HG02885 (cell line): ENCODE results near the gene WNT9B.

Experiments
- ATAC-seq: cut with Tn5 transposase; IDR thresholded peaks from one replicate; pipeline ENCODE4 v1.9.1; 2021; ENCODE audit warnings: mild to moderate bottlenecking; ENCODE audit not compliant: unreplicated experiment, poor library complexity

Gene WNT9B

GRCh38 chr17:46851029-46851741 lies at the start of gene WNT9B:
TSS of gene WNT9B (plus strand) at chr17:46851583. CDS start at chr17:46851639, 56 bp downstream.
- no peak for ATAC-seq

- no peak for ATAC-seq
These were observed 48.6 kb upstream of the WNT9B start for GRCh38 chr17:46802800-46803199.

- no peak for ATAC-seq
These were observed 47.8 kb upstream of the WNT9B start for GRCh38 chr17:46803544-46803943.

DNA sequence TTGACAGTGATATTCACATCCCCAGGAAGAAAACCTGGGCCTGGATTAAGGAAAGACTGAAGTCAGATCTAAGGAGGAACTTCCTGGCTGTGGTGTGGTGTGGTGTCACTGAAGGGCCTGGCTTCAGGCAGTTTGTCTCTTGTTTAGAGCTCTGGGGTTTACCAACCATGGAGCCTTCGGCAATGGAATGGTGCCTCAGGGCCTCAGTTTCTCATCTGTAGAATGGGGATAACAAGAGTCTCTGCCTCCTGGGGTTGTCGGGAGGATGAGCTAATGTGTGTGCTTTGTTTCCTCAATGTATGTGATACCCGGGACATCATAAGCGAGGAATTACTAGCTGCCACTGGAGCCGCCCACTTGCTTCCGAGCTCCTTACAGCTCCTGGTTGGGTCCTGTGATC lies 45.6 kb upstream of the WNT9B start:
- ATAC-seq: no peak

- ATAC-seq: no peak
These were observed 42.2 kb upstream of the WNT9B start for GRCh38 chr17:46809110-46809571.

DNA sequence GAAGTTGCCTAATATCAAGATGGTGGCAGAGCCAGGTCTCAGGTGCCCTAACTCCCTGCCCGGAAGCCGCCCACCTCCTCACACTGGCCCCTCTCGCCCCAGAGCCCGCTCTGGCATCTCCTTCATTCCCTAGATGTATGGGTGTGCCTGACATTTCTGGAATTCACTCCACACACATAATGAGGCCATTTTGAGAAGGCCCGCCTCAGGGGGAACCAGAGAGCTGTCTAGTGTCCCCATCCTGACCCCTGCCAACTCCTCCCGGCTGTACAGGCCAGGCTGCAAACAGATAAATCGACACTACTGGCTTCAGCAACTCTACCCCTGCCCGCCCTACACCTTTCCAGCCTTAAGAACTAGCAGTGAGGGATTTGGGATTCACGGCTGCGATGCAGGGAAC lies 40.5 kb upstream of the WNT9B start:
- no peak for ATAC-seq

DNA sequence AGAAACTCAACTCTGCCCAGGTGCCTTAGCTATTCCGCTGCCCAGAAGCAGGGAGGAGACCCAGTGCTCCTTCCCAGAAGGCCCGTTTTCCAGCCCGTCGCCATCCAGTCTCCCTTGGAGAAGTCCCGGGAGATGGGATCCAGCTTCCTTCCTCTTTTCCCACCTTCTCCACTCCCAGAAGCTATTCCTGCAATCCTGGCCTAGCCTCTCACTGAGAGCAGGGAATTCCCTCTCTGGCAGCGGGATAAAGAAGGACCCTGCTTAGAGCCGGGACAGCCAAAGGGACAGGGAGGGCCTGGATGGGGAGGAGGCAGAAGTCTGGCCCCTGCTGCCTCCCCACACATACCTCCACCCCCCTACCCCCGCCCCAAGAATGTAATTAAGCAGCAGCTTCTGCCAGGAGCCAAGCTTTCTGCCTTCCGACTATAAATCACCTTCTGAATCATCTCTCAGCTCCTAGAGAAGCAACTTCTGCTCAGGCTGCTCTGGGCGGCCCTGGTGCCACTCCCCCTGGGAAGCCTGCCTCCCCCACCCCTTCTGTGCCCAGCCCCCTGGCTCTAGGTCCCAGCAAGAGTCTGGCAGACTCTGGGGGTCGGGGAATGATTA lies 39.3 kb upstream of the WNT9B start:
- ATAC-seq: no peak

DNA sequence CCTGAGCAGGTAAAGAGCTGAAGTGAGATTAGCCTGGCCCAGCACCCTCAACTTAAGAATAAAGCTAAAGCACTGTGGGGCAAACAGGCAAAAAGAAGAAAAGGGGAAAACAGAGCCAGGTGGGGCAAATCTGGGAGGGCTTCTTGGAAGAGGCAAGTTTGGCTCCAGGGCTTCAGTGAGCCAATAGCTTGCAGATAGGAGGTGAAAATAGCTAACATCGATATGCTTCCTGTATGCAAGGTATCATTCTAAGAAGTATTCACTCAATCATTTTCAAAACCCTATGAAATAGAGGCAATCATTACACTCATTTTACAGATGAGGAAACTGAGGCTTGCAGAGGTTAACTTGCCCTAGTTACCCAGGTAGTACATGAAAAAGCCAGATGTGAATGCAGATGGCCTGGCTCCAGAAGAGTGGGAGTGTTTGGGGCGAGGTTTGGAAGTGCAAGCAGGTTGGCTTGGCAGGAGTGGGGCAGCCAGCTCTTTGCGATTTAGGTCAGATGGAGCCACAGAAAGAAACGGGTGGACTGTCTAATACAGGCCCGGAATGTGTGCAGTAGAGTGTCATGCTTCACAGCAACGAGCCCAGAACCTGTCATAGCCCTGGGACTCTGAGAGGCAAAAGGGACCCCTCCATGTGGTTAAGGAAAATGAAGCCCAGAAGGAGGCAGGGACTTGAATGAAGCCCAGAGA lies 38.6 kb upstream of the WNT9B start:
- ATAC-seq: no peak

GRCh38 chr17:46813920-46814319 lies 37.5 kb upstream of the WNT9B start:
- no peak for ATAC-seq

DNA sequence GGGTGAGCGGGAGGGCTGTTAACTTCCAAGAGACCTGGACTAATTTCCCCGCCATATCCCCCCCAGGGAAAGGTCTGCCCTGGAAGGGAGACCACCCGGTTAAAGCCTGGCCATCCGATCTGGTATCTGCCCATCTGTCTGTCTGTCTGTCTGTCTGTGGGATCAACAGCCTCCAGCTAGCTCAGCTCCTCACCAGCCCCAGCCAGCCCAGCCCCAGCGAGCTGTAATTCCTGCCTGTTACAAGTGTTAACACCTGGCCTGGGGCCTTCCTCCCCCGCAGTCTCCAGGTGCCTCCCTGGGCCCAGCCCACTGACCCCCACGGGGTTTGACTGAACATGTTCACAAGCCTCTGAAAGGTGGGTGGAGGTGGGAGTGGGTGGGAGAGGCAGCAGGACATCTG lies 36.9 kb upstream of the WNT9B start:
- ATAC-seq: no peak

GRCh38 chr17:46815474-46816353 lies 35.7 kb upstream of the WNT9B start:
- ATAC-seq: no peak

DNA sequence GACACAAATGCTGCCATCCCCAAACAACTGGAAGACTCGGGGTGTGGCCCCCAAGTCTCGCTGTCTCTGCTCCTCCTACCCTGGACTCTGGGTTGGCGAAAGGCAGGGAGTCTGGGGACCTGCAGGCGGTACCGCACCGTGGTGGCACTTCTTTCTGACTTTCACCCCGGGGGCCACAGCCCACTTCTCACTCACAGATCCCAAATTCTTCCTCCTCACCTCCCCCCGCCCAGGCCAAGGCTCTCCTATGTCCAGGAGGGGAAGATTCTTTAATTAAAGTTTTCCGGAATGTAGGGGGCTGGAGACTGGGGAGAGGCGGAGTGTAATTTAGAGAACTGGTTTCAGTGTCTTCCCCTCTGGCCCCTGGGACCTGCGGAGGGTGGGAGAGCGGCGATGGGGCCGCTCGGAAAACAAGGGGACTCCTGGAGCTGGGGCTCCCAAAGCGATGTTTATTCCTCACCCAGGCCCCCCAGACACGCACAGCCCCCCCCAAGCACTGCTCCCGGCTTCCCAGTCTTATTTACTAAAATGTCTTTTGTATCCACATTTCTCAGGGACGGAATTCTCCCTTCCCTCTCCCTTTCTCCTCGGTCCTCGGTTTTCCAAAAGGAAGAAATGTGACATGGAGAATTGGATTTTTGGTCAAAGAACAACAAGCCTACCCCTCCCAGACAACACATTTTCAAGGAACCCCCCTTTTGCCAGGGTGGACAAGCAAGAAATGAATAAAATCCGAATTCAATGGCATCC lies 34.1 kb upstream of the WNT9B start:
- no peak for ATAC-seq

DNA sequence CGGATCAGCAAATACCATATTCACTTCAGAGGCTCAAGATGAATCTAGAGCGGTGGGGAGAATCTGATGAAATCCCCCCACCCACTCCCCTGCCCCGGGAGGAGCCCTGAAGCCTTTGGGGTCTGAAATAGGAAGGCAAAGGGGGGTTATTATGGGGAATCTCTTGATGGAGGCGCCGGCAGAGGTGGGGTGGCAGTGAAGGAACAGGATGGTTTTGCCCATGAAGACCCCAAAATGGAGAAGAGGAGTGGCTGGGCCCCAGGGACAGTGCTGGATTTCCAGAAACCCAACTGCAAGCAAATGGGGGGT lies 33.5 kb upstream of the WNT9B start:
- no peak for ATAC-seq

GRCh38 chr17:46818316-46818928 lies 33.0 kb upstream of the WNT9B start, which contains the start of gene WNT3:
TSS of gene WNT3 (minus strand) at chr17:46818692. CDS start at chr17:46818597, 95 bp downstream.
- no peak for ATAC-seq

GRCh38 chr17:46818929-46819859 lies 32.2 kb upstream of the WNT9B start:
- ATAC-seq: no peak

DNA sequence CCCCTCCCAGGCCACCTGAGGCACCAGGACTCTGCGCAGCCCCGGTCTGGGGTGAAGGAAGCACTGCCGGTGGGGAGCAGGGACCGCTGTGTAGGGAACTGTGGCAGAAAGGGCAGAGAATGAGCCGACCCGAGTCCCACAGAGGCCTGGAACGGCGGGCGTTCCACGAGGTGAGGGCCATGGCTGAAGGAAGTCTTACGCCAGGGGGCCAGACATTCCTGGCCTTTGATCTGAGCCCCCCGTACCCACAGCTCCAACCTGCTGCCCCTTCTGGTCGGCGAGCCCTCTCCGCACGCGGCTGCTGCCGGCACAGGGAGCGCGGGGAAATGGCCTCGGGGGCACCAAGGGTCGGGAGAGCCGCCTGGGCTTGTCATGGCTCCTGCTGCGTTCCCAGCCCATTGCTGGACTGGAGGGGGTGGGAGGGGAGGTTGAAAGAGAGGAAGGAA lies 31.5 kb upstream of the WNT9B start:
- no peak for ATAC-seq

DNA sequence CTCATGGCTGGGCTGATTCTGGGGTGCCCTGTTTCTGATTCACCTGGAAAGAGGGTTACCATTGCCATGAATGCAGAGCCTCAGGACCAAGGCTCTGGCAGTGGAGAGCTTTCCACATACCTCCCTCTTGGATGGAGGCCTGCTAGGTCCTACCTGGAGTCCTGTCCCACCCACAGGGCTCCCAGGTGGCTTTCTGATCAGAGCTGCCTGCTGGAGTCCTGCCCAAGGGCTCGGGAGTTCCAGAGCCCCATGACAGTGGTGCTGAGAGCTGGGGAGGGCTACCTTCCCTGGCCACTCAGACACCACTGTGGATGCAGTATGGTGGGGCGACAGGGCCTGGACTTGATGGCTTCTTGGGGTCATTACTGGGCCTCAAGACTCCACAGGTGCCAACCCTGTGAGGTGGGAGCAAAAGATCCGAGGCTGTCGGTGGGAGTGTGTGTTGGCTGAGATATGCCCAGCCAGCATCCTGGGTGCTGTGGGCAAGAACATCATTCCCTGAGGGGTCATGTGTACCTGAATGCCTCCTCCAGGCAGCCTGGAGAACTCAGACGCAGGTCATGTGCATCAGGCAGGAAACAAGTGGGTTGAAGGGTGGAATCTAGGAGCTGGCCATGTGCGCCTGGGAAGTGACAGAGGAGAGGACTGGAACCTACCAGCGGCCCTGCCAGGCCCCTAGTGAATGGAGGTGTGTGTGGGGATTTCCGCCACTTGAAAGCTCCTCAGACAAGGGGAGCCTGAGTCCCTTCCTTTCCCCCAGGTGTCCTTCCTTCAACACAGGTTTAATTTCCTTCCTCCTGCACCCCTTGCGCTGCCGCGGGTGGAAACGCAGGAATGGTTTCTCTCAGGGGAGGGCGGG lies 30.6 kb upstream of the WNT9B start:
- no peak for ATAC-seq
